Measurements from ENCODE around the gene NAV2.

NAV2 gene

DNA sequence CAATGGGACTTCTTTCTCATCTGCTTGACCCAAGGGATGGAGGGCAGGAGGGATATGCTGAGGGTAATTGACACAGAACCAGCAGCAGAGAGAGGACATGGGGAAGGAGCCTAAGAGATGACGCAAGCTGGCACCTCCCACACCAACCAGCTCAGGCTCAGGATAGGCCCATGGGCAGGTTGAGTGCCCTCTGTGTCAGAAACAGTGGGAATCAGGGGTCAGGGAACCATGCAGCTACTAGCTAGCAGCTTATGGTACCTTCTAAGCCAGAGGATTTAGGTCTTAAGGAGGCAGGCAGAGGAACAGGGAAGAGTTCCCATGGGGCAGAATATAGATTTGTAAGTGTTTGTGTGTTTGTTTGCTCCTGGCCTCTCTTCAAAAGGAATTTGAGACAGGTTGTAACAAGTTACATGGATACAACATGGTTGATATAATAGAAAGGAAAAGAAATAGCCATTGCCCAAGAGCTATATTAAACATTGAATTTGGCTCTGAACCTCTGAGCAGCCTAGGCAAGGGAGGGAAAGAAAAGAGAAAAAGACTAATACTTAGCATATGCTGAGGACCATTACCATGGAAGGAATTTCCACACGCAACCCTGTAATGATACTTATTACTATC, 39.9 kb upstream of the NAV2 start:
- no peak overlapping the region for H3K4me3 ChIP-seq (ENCODE audit: low read depth, low read length)
- DNase-seq (ENCODE audit: low read depth), result no peak
- TF ChIP-seq, protein P1, sequence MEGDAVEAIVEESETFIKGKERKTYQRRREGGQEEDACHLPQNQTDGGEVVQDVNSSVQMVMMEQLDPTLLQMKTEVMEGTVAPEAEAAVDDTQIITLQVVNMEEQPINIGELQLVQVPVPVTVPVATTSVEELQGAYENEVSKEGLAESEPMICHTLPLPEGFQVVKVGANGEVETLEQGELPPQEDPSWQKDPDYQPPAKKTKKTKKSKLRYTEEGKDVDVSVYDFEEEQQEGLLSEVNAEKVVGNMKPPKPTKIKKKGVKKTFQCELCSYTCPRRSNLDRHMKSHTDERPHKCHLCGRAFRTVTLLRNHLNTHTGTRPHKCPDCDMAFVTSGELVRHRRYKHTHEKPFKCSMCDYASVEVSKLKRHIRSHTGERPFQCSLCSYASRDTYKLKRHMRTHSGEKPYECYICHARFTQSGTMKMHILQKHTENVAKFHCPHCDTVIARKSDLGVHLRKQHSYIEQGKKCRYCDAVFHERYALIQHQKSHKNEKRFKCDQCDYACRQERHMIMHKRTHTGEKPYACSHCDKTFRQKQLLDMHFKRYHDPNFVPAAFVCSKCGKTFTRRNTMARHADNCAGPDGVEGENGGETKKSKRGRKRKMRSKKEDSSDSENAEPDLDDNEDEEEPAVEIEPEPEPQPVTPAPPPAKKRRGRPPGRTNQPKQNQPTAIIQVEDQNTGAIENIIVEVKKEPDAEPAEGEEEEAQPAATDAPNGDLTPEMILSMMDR (conservative IDR thresholded peaks at IDR 0.05; ENCODE audit: low read depth, low read length), result no peak

DNA sequence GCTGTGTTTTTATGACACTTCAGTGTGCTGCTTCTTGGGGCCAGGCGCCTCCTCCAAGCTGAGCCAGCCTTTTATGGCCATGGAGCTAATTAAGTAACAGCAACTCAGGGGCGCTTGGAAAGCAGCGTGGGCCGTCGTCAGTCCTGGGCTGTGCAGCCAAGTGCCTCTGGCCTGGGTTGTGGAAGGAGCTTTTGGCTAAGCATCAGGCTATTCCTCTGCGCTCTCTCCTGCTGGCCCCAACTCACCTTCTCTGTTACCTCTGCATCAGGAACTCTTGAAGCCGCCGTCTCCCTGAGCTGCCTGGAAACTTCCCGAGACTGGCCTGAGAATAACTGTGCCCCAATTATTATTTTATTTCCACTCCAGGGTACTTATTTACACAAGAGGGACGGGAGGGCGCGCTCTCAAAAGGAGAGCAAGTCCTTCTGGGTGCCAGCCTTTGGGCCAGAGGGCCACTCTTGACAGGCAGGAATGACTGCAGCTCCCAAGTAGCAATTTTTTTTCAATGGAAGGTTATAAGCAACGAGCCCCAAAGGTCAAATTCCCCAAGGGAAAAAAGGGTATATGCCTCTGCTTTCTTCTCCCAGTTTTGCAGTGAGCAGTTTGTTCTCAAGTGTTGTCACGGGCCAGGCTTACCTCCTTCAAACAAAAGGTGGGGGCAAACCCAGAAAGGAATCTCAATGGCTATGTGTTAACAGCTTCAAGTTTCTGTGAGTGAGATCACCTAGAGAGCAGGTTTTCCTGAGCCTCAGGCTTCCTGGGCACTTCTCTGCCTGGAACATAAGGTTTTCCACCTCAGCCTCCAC, 38.5 kb upstream of the NAV2 start:
- TF ChIP-seq, protein P1 (conservative IDR thresholded peaks at IDR 0.05; ENCODE audit: low read depth, low read length), result no peak
- no peak overlapping the region for H3K4me3 ChIP-seq (ENCODE audit: low read depth, low read length)

DNA sequence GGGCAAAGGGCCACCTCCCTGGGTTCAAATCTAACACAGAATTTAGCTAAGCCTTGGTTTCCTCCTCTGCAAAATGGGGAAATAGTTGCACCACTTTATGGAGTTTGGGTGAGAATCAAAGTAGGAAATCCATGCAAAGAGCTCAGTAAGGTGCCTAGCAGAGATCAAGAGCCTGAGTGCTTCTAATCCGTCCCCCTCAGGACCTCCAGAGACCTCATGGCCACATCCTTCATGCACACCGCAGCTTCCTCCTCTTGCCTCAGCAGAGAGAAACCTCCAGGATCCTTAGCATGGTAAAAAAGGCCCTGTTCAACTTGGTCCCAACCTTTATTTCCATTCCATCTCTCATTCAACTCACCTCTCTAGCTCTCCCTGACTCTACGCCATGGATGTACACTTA, 37.8 kb upstream of the NAV2 start:
- no peak for DNase-seq (ENCODE audit: low read depth)
- TF ChIP-seq, protein P1 (conservative IDR thresholded peaks at IDR 0.05; ENCODE audit: low read depth, low read length), result no peak

More for the DNA sequence above, 38.5 kb upstream of the NAV2 start:
- no peak for DNase-seq (ENCODE audit: low read depth)

DNA sequence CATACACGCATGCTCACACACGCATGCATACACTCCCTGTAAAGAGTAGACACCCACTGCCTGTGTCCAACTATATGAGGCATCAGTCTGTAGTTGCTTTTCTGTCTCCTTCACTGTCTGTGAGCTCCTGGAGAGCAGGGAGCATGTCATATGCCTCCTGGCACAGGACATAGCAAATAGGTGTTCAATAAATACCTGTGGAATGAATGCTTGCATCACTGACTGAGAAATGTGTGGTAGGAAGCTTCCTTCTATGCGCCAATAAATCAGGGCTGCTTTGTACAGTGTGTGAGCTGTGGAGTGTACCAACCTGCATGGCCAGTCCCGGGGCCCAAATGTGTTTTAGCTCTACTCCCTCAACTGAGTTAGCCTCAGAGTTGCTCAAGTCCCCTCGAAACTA, 37.2 kb upstream of the NAV2 start:
- TF ChIP-seq, protein P1 (conservative IDR thresholded peaks at IDR 0.05; ENCODE audit: low read depth, low read length), result no peak
- no peak overlapping the region for H3K4me3 ChIP-seq (ENCODE audit: low read depth, low read length)
- no peak for DNase-seq (ENCODE audit: low read depth)

More for the DNA sequence above, 37.8 kb upstream of the NAV2 start:
- no peak overlapping the region for H3K4me3 ChIP-seq (ENCODE audit: low read depth, low read length)

DNA sequence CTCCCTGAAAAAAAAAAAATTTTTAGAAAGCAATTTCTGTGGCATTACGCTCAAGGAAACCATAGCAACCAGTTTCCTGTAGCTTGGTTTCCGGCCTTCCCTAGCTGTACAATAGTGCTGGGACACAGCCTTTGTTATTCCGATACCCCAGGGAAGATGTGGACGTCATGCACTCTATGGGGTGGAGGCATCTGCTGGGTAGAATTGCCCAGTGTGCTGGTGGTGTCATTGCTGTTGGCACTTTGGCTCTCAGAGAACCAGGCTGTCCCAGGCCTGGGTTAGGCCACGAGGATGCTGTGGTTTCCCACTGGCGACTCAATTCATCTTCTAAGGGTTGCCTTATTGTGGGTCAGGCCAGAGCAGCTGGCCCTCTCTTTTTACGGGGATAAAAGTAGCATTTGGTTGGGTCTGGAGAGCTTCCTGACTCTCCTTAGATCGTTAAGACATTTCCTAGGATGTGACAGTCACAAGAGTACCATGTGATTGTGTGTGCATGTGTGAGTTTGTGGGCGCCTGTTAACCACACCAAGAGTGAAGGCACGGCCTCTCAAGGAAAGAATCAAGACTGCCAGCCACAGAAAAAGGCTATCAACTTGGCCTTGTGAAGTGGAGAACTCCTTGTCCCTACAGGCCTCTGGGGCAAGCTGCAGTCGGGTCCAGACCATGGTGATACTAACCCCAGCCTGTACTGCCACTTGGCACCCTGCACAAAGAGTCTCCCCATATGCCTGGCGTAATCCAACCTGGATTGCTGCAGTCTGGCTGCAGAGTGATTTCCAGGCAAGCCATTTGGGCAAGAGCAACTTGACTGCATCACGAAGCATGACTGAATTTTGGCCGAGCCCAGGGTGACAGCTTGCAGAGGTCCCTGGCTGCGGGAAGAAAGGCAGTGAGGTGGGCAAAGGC, 35.9 kb upstream of the NAV2 start:
- no peak overlapping the region for H3K4me3 ChIP-seq (ENCODE audit: low read depth, low read length)
- TF ChIP-seq, protein P1 (conservative IDR thresholded peaks at IDR 0.05; ENCODE audit: low read depth, low read length), result no peak
- no peak for DNase-seq (ENCODE audit: low read depth)

DNA sequence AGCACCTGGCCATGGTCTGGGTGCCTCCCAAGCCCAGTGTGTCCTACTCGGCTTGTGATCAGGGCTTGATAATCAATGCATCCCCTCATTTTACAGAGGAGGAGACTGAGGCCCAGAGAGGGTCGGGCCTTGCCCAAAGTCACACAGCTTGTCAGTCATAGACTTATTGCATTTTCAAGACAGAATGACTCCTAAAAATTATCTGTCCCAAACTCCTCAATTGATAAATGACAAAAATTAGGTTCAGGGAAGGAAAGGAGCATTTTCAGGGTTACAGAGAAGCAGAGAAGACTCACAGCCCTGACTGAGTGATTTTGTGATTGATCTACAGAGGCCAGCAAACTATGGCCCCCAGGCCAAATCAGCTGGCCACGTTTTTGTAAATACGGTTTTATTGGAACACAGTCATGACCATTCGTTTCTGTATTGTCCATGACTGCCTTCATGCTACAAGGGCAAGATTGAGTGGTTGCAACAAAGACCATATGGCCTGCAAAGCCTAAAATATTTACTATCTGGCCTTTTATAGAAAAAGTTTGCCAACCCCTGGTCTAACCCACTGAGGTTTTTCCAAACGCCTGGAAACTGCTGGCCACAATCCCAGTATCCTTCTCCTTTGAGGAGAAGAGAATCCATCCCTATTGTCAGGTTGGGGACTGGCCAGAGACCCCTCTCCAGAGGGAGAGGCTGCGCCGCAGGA, 35.1 kb upstream of the NAV2 start:
- H3K4me3 ChIP-seq (ENCODE audit: low read depth, low read length), result no peak overlapping the region
- no peak for DNase-seq (ENCODE audit: low read depth)
- TF ChIP-seq, protein P1 (conservative IDR thresholded peaks at IDR 0.05; ENCODE audit: low read depth, low read length), result no peak
